A673 (cell line): ENCODE results near the gene GPT2. TPM values are rescaled to one million over a fixed set of nuclear protein-coding genes. Genes with fewer than 3 reads are reported as not detected.

Experiments
- BruUV-seq: library from RNA; stranded (reverse); fragments of 400-500 nt; replicated peaks from 2 replicates; lab custom pipeline; 2021; lab: Mats Ljungman, UMichigan
- CTCF ChIA-PET: fragments of 300-600 bp; sonication (Branson Sonifier 250); formaldehyde crosslinking; loops from one replicate; lab custom pipeline; 2022; ENCODE audit warnings: antibody characterized with exemption; lab: Charles Lee
- POLR2A ChIA-PET: fragments of 300-600 bp; sonication (Branson Sonifier 250); formaldehyde crosslinking; loops from one replicate; lab custom pipeline; 2022; ENCODE audit warnings: antibody characterized with exemption; ENCODE audit not compliant: low non-redundant PET; lab: Charles Lee
- DNase-seq: peaks from one replicate; pipeline ENCODE4 v3.0.0-alpha.2; 2015; ENCODE audit warnings: low spot score
- H3K27ac ChIP-seq: fragments of 200-600 bp; sonication (generic); 2 replicates; pipeline ENCODE4 v1.5.1; 2016; ENCODE audit warnings: mixed run types, low read depth, mild to moderate bottlenecking, mixed read lengths, antibody characterized with exemption, low read length; ENCODE audit not compliant: poor library complexity, severe bottlenecking
- H3K27me3 ChIP-seq: fragments of 200-600 bp; sonication (generic); replicated peaks from 2 replicates; pipeline ENCODE4 v1.6.1; 2017; ENCODE audit warnings: mixed run types, low read depth, mild to moderate bottlenecking, mixed read lengths, antibody characterized with exemption, low read length; ENCODE audit not compliant: insufficient read depth, poor library complexity
- H3K36me3 ChIP-seq: fragments of 200-600 bp; sonication (generic); 2 replicates; pipeline ENCODE4 v1.6.1; 2016; ENCODE audit warnings: mixed run types, mild to moderate bottlenecking, mixed read lengths, antibody characterized with exemption, low read length; ENCODE audit not compliant: insufficient read depth, poor library complexity, severe bottlenecking
- H3K4me1 ChIP-seq: fragments of 200-600 bp; sonication (generic); 2 replicates; pipeline ENCODE4 v1.6.1; 2017; ENCODE audit warnings: mixed run types, mild to moderate bottlenecking, mixed read lengths, antibody characterized with exemption, low read length; ENCODE audit not compliant: insufficient read depth, poor library complexity, severe bottlenecking
- H3K4me3 ChIP-seq: fragments of 200-600 bp; sonication (generic); 2 replicates; pipeline ENCODE4 v1.5.1; 2016; ENCODE audit warnings: low read depth, mixed run types, mild to moderate bottlenecking, mixed read lengths, low read length; ENCODE audit not compliant: poor library complexity, severe bottlenecking
- H3K9me3 ChIP-seq: fragments of 200-600 bp; sonication (generic); 2 replicates; pipeline ENCODE4 v1.6.1; 2016; ENCODE audit warnings: mixed run types, low read depth, mild to moderate bottlenecking, mixed read lengths, antibody characterized with exemption, low read length; ENCODE audit not compliant: poor library complexity, severe bottlenecking
- CTCF ChIP-seq: fragments of 300-800, 200-600 bp; sonication (generic); conservative IDR thresholded peaks from 2 replicates; pipeline ENCODE4 v1.5.1; 2017; ENCODE audit warnings: low read depth, mild to moderate bottlenecking, antibody characterized with exemption, low read length, moderate library complexity, mixed read lengths
- EZH2 ChIP-seq: fragments of 200-600 bp; sonication (generic); IDR thresholded peaks from 2 replicates; pipeline ENCODE4 v1.6.1; 2017; ENCODE audit warnings: borderline replicate concordance, low read depth, mild to moderate bottlenecking, mixed read lengths, antibody characterized with exemption, low read length; ENCODE audit not compliant: poor library complexity, severe bottlenecking
- intact Hi-C: fragments of 100-400 bp; cut with micrococcal nuclease; formaldehyde crosslinking; loops from one replicate; pipeline ENCODE4 v1.10.0; 2022; ENCODE audit not compliant: unreplicated experiment
- total RNA-seq: library from RNA; stranded (reverse); gene quantifications from 2 replicates; pipeline ENCODE4 v1.2.3, GENCODE V29; 2021

Gene GPT2
- total RNA-seq, 1 experiment from 2014 or later = 38.8 TPM

- no peaks in the 10 kb centered on the region for H3K36me3 ChIP-seq
- BruUV-seq = no TSS peak
- no peaks in the 10 kb centered on the region for H3K4me1 ChIP-seq
- no peaks in the 10 kb centered on the region for H3K9me3 ChIP-seq
- ChIA-PET POLR2A (no interaction called here), CTCF (no interaction called here)
- H3K27me3 ChIP-seq = no peaks in the 10 kb centered on the region
- intact Hi-C loops = no loop called here
- no peak for DNase-seq
- TF ChIP-seq CTCF = no peak
- no peak for TF ChIP-seq EZH2
- no peak overlapping the region for H3K4me3 ChIP-seq
- H3K27ac ChIP-seq = no peak overlapping the region
These were observed 38.2 kb upstream of the GPT2 start for GRCh38 chr16:46845952-46846351.

GRCh38 chr16:46848768-46849764, 35.1 kb upstream of the GPT2 start:
- no peak for DNase-seq
- H3K4me1 ChIP-seq = no peaks in the 10 kb centered on the region
- ChIA-PET CTCF (no interaction called here), POLR2A (no interaction called here)
- H3K4me3 ChIP-seq = no peak overlapping the region
- intact Hi-C loops = no loop called here
- BruUV-seq = no TSS peak
- H3K27me3 ChIP-seq = no peaks in the 10 kb centered on the region
- H3K36me3 ChIP-seq = no peaks in the 10 kb centered on the region
- H3K9me3 ChIP-seq = no peaks in the 10 kb centered on the region
- TF ChIP-seq CTCF = no peak
- no peak overlapping the region for H3K27ac ChIP-seq

- CTCF ChIA-PET = no interaction called here
- Histone ChIP-seq H3K27ac (no peak overlapping the region), H3K27me3 (no peaks in the 10 kb centered on the region), H3K4me1 (no peaks in the 10 kb centered on the region), H3K9me3 (no peaks in the 10 kb centered on the region), H3K4me3 (no peak overlapping the region), H3K36me3 (no peaks in the 10 kb centered on the region)
- POLR2A ChIA-PET = no interaction called here
- TF ChIP-seq EZH2 (no peak), CTCF (no peak)
- DNase-seq = no peak
- BruUV-seq = no TSS peak
- intact Hi-C loops = no loop called here
These were observed 33.3 kb upstream of the GPT2 start for GRCh38 chr16:46850619-46851555.
